NCI-H1092 treated with DMSO at 0.1 percent for 48 hours (cell line): ENCODE measurements around the gene CDYL2.
"Not testable (repeated sequence)": the region's sequence is repeated elsewhere in the genome, so short reads cannot be mapped to it uniquely, and the experiment has no call there.

Source experiments
- DNase-seq: peaks from one replicate; lab custom pipeline; 2025; lab: John Stamatoyannopoulos, UW

Gene CDYL2, protein sequence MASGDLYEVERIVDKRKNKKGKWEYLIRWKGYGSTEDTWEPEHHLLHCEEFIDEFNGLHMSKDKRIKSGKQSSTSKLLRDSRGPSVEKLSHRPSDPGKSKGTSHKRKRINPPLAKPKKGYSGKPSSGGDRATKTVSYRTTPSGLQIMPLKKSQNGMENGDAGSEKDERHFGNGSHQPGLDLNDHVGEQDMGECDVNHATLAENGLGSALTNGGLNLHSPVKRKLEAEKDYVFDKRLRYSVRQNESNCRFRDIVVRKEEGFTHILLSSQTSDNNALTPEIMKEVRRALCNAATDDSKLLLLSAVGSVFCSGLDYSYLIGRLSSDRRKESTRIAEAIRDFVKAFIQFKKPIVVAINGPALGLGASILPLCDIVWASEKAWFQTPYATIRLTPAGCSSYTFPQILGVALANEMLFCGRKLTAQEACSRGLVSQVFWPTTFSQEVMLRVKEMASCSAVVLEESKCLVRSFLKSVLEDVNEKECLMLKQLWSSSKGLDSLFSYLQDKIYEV

GRCh38 chr16:80804526-80805383 lies at the start of gene CDYL2:
CDYL2 (minus strand) TSS chr16:80804598; CDS start chr16:80804173, 425 bp downstream.
- DNase-seq: no peak

GRCh38 chr16:80852261-80852872 lies 48.0 kb upstream of the CDYL2 start:
- DNase-seq: no peak

DNA sequence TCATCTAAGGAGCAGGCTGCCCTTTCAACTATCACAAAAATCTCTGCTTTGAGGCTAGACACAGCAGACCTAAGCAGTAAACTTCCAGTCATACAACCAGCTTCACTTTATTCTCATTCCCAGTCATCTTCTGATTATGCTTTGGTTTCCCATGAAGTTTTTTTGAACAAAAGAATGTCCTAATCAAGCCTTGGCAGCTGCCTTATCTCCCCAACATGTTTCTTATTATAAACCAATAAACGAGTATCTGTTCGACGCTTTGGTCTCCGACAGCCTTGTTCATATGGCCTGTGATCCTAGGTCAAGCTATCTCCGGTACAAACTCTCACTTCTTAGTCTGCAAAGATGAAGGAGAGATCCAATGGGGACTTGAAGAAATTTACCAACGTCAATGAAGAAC lies 47.4 kb upstream of the CDYL2 start:
- no peak for DNase-seq

- DNase-seq: no peak
Observed at GRCh38 chr16:80850757-80851156, 46.4 kb upstream of the CDYL2 start.

GRCh38 chr16:80848862-80849261 lies 44.5 kb upstream of the CDYL2 start:
- no peak for DNase-seq

DNA sequence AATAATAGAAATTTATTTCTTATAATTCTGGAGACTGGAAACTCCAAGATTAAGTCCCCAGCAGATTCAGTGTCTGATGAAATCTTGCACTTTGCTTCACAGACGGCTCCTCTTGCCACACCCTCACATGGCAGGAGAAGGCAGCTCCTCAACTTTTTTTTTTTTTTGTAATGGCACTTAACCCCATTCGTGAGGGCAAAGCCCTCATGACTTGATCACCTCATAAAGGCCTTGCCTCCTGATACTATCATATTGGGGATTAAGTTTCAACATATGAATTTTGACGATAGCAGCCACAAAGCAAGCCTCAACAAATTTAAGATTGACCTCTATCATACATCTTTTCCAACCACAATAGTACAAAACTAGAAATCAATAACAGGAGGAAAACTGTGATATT lies 42.3 kb upstream of the CDYL2 start:
- DNase-seq: no peak

GRCh38 chr16:80846275-80846674 lies 41.9 kb upstream of the CDYL2 start:
- no peak for DNase-seq

DNA sequence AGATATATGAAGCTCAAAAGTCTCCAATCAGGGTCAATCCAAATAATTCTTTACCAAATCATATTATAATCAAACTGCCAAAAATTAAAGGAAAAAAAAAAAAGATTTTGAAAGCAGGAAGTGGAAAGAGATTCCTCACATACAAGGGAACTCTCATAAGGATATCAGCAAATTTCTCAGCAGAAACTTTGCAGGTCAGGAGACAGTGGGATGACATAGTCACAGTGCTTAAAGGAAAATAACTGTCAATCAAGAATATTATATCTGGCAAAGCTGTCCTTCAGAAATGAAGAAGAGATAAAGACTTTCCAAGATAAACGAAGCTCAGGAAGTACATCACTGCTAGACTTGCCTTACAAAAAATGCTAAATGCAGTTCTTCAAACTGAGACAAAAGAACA lies 40.0 kb upstream of the CDYL2 start:
- no peak for DNase-seq

DNA sequence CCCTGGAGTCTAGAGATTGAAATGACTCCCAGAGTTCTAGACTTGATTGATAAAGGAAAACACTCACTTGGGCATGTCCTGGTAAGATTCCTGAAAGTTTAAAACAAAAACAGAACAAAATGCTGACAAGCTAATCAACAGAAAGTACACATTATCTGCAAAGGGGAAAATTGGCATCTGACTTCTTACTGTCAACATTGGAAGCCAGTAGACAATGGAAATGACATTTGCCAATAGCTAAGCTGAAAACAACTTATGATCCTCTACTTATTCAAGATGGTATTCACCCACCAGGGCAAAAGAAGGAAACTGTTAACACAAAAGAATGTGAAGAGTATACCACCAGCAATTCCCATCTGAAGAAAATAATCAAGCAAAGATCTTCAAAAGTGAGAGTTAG lies 36.8 kb upstream of the CDYL2 start:
- DNase-seq: no peak

DNA sequence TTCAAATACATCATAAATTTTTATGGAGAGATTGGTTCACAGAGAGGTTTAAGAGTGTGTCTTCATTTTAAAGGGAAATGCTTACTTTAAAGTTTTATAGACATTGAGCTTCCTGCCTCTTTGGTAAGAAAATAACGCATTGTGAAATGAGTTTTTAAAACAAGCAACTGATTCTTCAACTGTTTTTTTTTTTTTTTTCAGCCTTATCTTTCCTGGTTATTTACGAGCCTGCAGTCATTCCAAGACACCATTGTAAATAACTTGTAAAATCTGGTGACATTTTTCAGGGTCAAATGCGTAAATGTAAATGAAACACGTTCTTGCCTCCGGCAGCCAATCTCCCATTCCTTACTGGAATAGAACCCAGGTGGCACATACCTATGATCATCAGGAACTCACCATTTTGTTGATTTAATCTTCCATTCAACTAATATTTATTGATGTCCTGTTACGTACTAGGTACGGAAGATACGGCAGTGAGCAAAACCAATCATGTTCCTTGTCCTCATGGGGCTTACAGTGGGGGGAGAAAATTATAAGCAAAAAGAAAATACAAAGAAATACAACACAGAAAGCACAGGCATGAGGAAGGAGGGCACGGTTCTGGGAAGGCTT lies 33.2 kb upstream of the CDYL2 start:
- no peak for DNase-seq

GRCh38 chr16:80836846-80837245 lies 32.4 kb upstream of the CDYL2 start:
- no peak for DNase-seq

DNA sequence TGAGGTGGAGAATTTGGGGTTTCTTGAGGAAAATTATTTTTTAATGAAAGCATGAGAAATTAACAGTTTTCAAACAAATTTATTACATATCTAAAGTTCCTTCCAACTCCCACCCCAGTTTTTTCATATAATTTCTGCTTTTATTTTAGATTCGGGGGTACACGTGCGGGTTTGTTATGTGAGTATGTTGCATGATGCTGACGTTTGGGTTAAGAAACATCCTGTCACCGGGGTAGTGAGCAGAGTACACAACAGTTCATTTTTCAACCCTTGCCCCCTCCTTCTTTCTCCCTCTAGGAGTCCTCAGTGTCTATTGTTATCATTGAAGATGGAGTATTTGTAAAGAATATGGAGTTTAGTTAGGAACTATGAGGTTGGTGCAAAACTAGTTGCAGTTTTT lies 31.8 kb upstream of the CDYL2 start:
- no peak for DNase-seq

DNA sequence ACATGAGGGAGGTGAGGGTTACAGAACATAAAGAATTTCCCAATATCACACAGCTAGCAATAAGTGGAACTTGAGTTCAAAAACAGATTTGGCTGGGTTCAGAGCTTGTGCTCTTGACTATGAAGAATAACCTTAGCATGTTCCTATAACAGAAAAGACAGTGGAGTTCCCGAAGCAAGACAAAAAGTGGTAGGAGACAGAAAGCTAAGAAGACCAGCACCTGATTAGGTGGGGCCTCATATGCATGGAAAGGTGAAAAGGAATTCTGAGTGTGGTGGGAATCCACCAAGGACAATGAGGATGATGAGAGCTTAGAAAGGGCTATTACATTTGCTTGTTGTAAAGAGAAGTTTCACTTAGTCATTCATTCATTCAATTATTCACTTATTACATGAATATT lies 26.6 kb upstream of the CDYL2 start:
- no peak for DNase-seq

GRCh38 chr16:80828495-80828894 lies 24.1 kb upstream of the CDYL2 start:
- no peak for DNase-seq

DNA sequence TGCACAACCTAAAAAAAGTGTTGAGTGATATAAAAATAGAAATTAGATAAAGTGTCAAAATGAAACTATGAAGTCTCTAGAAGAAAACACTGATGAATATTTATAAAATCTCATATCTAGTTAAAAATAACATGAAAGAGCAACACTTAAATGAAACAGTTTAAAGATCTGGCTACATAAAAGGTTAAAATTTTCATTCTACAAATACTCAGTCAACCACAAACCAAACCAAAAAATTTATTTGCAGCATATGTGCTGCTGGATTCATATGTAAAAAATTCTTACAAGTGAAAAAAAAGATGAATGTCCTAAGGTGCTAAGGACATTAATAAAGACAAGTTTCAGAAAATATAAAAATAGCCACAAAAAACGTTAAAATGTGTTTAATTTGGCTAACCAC lies 22.6 kb upstream of the CDYL2 start:
- no peak for DNase-seq

GRCh38 chr16:80825365-80825758 lies 21.0 kb upstream of the CDYL2 start:
- DNase-seq: no peak

DNA sequence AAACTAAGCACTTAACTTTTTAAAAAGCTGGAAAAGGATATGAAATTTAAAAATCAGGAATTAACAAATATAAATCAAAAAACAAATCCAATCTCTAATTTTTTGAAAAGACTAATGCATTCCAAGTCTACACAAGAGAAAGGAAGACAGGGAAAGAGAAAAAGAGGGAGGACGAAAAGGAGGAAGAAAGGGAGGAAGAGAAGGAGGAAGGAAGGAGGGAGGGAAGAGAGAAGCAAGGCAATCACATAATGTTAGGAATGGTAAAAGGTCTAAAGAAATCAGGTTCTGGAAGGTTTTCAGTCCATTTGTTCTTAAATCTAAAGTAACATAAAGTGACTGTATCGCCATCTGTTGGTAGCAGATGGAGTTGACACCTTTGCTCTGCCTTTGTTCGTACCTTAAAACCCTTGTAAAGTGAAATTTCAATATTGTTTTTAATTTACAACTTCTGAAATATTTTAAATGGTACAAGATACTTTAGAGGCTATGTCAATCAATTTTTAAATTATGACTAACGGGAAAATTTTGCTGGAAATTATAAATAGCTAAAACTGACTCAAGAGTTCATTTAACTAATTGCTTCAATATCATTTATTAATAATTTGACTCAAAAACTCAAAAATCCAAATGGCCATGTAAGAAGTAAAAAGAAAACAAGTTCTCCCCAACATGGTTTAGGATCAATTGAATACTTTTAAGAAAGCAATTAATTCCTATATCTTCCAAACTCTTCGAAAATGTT lies 20.4 kb upstream of the CDYL2 start:
- peak; percentile 2 for DNase-seq

GRCh38 chr16:80819988-80820387 lies 15.6 kb upstream of the CDYL2 start:
- DNase-seq: no peak

- DNase-seq: no peak
Observed at GRCh38 chr16:80816356-80816755, 12.0 kb upstream of the CDYL2 start.

- DNase-seq: not testable (repeated sequence)
Observed at GRCh38 chr16:80815278-80815677, 10.9 kb upstream of the CDYL2 start.

DNA sequence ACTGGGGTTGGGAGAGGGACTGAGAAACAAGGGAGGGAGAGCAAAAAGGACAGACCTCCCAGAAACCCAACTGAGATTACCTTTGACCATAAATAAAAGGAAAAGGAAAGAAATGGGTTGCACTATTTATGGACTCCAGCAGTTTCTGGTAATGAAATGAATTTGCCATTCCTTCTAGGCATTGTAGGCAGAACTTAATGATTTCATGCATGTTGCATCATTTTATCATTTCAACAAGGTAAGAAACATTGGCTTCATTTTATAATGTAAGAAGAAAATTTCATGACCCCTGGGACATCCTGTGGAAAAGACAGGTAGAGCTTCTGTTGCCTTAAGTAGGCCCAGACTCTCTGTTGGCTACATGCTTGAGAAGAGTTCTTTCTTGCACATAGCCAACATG lies 8.2 kb upstream of the CDYL2 start:
- no peak for DNase-seq
